ENCODE data around the gene DHRS12.

Gene DHRS12

DNA sequence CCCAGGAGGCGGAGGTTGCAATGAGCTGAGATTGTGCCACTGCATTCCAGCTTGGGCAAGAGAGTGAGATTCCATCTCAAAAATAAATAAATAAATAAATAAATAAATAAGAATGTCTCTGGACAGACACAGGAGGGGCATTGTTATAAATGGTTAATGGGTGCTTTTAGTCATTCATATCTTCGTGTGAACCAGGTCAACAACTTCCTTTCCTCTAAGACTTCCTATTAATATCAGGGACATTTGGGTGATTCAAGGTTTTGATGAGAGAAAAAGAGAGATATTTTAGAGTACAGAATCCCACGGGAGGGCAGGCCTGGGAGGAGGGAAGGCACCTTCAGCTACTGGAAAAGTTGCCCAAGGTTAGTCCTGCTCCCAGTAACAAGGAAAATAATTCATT lies 23.9 kb downstream of the DHRS12 start:
- Histone ChIP-seq H3K4me3 (ENCODE audit: low read length) (no peak overlapping the region), H3K4me1 (ENCODE audit: insufficient read depth, low read length) (peaks cover 8% of the 10 kb centered on the region), H3K9me3 (ENCODE audit: low read length) (no peaks in the 10 kb centered on the region), H2AFZ (ENCODE audit: low read depth, low read length) (no peak overlapping the region), H3K36me3 (ENCODE audit: insufficient read depth, low read length) (no peaks in the 10 kb centered on the region), H3K27me3 (ENCODE audit: insufficient read depth, low read length) (no peaks in the 10 kb centered on the region)

DNA sequence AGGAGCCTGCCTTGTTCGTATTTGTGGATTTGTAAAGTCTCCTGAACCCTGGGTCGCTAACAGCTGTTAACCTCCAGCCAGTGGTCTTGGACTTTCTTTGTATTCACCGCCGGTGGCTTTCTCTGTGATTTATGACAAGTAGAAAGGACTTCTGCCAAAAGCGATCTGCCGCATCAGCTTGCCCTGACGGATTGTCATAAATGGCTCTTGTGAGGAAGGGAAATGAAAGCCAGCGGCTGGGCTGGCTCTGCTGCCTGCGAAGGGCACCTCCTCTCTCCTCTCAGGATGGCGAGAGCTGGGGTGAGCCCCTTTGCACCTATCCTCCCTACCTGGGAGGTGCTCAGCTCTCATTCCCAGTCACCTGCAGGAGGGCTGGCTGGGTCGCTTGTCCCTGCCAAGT lies 25.6 kb downstream of the DHRS12 start:
- Histone ChIP-seq H3K36me3 (ENCODE audit: insufficient read depth, low read length) (no peaks in the 10 kb centered on the region), H3K4me3 (ENCODE audit: low read length) (no peak overlapping the region), H3K27me3 (ENCODE audit: insufficient read depth, low read length) (no peaks in the 10 kb centered on the region), H3K9me3 (ENCODE audit: low read length) (no peaks in the 10 kb centered on the region), H2AFZ (ENCODE audit: low read depth, low read length) (peak overlapping the region; percentile 24), H3K4me1 (ENCODE audit: insufficient read depth, low read length) (peaks cover 8% of the 10 kb centered on the region)

DNA sequence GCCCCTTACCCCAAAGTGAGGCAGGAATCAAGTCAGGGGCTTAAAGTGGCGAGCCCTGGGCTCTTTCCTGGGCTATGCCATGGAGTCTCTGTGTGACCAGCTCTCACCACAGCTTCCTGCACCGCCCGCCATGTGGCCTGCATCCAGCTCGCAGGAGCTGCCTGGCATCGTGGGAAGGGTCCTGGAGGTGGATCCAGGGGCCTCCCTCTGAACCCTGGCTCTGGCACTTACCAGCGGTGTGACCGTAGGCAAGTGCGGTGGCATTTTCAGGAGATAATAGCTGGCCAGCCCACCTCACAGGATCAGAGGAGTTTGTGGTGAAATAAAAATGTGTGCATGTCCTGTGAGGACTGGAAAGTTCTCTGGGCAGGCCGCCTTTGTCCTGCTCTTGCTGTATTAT lies 26.0 kb downstream of the DHRS12 start:
- Histone ChIP-seq H3K36me3 (ENCODE audit: insufficient read depth, low read length) (no peaks in the 10 kb centered on the region), H2AFZ (ENCODE audit: low read depth, low read length) (peak overlapping the region; percentile 24), H3K9me3 (ENCODE audit: low read length) (no peaks in the 10 kb centered on the region), H3K4me1 (ENCODE audit: insufficient read depth, low read length) (peaks cover 8% of the 10 kb centered on the region), H3K4me3 (ENCODE audit: low read length) (no peak overlapping the region), H3K27me3 (ENCODE audit: insufficient read depth, low read length) (no peaks in the 10 kb centered on the region)

DNA sequence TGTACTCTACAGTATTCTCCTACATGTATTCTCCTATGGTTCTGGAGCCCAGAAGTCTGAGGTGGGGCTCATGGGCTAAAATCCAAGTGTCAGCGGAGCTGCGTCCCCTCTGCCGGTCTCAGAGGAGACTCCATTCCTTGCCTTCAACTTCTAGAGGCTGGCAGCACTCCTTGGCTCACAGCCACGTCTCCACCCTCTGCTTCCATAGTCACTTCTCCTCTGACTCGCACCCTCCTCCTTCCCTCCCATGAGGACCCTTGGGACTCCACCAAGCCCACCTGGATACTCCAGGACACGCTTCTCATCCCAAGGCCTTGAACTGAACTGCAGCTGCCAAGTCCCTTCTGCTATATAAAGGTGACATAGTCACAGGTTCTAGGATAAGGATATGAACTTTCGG lies 27.8 kb downstream of the DHRS12 start:
- Histone ChIP-seq H3K36me3 (ENCODE audit: insufficient read depth, low read length) (no peaks in the 10 kb centered on the region), H2AFZ (ENCODE audit: low read depth, low read length) (no peak overlapping the region), H3K4me3 (ENCODE audit: low read length) (no peak overlapping the region), H3K4me1 (ENCODE audit: insufficient read depth, low read length) (peaks cover 8% of the 10 kb centered on the region), H3K27me3 (ENCODE audit: insufficient read depth, low read length) (no peaks in the 10 kb centered on the region), H3K9me3 (ENCODE audit: low read length) (no peaks in the 10 kb centered on the region)

DNA sequence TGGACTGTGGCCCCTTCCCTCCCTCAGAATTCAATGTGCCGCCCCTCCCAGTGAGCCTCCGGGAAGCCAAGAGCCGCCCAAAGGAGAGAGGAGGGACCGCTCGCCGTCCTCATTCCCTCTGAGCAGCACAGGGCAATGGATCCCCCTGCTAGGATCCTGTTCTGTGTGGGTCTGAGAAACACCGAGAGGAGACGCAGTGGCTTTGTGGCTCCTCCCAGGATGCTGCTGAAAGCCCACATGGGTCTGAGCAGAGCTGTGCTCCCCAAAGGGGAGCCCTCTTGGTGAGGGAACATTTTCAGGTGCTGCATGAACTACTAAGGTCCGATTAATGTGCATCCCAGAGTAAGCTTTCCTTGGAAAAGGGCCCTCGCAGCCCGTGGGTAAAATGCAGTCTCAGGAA lies 30.4 kb downstream of the DHRS12 start:
- H3K27me3 ChIP-seq (ENCODE audit: insufficient read depth, low read length), result no peaks in the 10 kb centered on the region
- H3K9me3 ChIP-seq (ENCODE audit: low read length), result no peaks in the 10 kb centered on the region
- peaks cover 8% of the 10 kb centered on the region for H3K4me1 ChIP-seq (ENCODE audit: insufficient read depth, low read length)
- no peak overlapping the region for H2AFZ ChIP-seq (ENCODE audit: low read depth, low read length)
- H3K36me3 ChIP-seq (ENCODE audit: insufficient read depth, low read length), result no peaks in the 10 kb centered on the region
- no peak overlapping the region for H3K4me3 ChIP-seq (ENCODE audit: low read length)

DNA sequence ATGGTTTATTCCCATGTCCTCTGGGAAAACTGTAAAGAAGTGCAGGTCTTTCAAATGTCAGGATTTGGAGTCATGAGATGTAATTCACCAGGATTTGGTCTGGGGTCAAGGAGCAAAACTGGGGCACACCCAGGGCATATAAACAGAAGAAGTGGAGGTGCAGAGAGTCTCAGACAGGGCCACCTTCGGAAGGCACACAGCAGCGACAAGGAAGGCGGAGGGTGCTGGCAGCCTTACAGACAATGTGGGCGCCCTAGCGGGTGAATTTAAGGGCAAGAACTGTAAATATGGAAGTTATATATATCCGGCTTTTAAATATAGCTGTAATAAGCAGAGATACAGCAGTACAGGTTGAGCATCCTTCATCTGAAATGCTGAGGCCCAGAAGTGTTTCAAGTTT lies 31.2 kb downstream of the DHRS12 start:
- H3K9me3 ChIP-seq (ENCODE audit: low read length), result no peaks in the 10 kb centered on the region
- no peak overlapping the region for H2AFZ ChIP-seq (ENCODE audit: low read depth, low read length)
- no peak overlapping the region for H3K4me3 ChIP-seq (ENCODE audit: low read length)
- peaks cover 3% of the 10 kb centered on the region for H3K4me1 ChIP-seq (ENCODE audit: insufficient read depth, low read length)
- no peaks in the 10 kb centered on the region for H3K36me3 ChIP-seq (ENCODE audit: insufficient read depth, low read length)
- H3K27me3 ChIP-seq (ENCODE audit: insufficient read depth, low read length), result no peaks in the 10 kb centered on the region

DNA sequence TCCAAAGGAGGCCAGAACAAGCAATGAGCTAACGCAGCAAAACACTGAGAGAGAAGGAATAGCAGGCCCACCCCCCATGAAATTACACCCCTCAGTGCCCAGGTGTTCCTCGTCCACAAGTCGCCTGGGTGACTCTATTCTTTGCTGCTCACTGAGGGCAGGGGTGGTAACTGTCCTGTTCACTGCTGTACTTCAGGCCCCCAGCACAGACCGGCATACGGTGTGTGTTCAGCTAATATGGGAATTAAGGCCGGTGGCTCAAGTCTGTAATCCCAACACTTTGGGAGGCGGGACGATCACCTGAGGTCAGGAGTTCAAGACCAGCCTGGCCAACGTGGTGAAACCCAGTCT lies 31.9 kb downstream of the DHRS12 start:
- Histone ChIP-seq H3K4me1 (ENCODE audit: insufficient read depth, low read length) (no peaks in the 10 kb centered on the region), H3K36me3 (ENCODE audit: insufficient read depth, low read length) (no peaks in the 10 kb centered on the region), H3K4me3 (ENCODE audit: low read length) (no peak overlapping the region), H2AFZ (ENCODE audit: low read depth, low read length) (no peak overlapping the region), H3K27me3 (ENCODE audit: insufficient read depth, low read length) (no peaks in the 10 kb centered on the region), H3K9me3 (ENCODE audit: low read length) (no peaks in the 10 kb centered on the region)

DNA sequence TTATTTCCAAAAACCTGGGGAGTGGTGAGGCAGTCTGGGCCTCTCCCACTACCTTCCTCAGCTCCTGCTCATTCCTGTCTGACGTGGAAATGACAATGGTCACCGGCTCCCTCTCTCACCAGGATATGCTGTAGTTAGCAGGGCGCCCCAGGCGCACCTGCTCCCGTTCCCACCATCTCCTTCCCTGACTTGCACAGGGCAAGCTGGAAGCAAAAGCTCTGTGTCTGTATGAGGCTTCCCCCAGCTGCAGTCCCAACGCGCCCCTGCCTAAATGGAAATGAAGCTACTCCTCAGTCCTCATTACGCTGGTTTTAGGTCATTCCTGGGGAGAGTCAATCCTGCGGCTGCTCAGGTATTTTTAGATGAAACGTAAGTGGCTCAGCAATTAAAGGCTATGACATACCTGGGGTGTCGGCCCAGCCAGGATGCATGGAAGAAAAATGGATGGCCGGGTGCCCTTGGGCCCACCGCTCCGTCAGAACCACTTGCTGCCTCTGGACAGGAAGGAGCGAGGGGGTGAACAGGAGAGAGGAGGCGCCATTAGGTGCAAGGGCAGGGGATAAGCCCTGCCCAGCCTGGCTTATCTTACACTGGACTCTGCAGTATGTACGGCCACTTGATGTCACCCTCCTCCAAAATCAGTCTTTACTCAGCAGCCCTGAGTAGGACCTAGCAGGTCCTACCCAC lies 32.4 kb downstream of the DHRS12 start:
- H2AFZ ChIP-seq (ENCODE audit: low read depth, low read length), result no peak overlapping the region
- no peaks in the 10 kb centered on the region for H3K4me1 ChIP-seq (ENCODE audit: insufficient read depth, low read length)
- no peaks in the 10 kb centered on the region for H3K36me3 ChIP-seq (ENCODE audit: insufficient read depth, low read length)
- no peak overlapping the region for H3K4me3 ChIP-seq (ENCODE audit: low read length)
- H3K27me3 ChIP-seq (ENCODE audit: insufficient read depth, low read length), result no peaks in the 10 kb centered on the region
- H3K9me3 ChIP-seq (ENCODE audit: low read length), result no peaks in the 10 kb centered on the region

DNA sequence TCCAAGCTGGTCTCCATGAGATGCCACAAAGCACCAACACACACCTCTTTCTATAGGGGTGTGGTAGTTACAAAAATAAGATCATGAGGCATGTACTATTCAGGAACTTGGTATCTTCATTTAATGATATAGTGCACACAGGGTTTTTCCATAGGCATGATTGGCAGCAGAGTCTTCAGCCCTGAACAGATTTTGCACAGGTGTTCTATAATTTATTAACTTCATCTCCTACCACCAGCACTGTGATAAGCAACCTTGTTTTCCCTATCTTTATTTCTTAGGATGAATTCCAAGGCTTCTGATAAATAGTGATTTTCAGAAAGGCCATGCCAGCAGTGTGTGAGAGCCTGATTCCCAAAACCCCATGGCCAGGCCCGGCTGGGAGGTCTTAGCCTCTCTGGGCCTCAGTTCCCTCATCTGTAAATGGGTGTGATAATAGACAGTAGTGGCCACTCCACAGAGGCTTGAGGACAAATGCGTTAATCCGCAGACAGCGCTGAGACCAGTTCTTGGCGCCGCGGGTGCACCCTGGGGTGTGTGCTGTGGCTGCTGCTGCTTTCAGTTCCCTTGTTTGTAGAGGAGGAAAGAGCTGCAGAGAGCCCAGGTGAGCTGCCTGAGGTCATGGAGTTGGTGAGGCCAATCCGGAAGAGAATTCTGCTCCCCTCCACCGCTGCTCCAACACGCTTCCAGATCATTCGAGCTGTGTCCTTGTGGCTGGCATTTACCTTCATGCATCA lies 33.1 kb downstream of the DHRS12 start:
- Histone ChIP-seq H3K27me3 (ENCODE audit: insufficient read depth, low read length) (no peaks in the 10 kb centered on the region), H2AFZ (ENCODE audit: low read depth, low read length) (no peak overlapping the region), H3K9me3 (ENCODE audit: low read length) (no peaks in the 10 kb centered on the region), H3K36me3 (ENCODE audit: insufficient read depth, low read length) (peaks cover 4% of the 10 kb centered on the region), H3K4me1 (ENCODE audit: insufficient read depth, low read length) (no peaks in the 10 kb centered on the region), H3K4me3 (ENCODE audit: low read length) (no peak overlapping the region)

DNA sequence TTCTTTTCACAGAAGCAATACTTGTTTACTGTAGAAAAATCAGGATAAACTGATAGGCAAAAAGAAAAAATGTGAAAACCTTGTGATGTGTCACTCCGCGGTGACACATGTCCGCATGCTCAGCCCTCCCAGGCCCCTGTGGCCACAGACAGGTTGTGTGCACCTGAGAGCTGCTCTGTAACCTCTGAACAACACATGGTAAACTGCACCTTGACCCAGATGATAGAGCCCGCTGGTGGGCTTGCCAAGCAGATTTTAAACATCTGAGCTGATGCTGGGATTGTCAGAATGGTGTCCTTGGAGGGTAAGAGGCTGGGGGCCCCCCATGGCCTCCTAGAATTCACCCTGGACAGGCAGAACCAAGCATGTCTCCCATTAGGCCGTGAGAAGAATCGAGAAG lies 33.8 kb downstream of the DHRS12 start:
- Histone ChIP-seq H2AFZ (ENCODE audit: low read depth, low read length) (no peak overlapping the region), H3K9me3 (ENCODE audit: low read length) (no peaks in the 10 kb centered on the region), H3K4me1 (ENCODE audit: insufficient read depth, low read length) (no peaks in the 10 kb centered on the region), H3K36me3 (ENCODE audit: insufficient read depth, low read length) (peaks cover 4% of the 10 kb centered on the region), H3K27me3 (ENCODE audit: insufficient read depth, low read length) (no peaks in the 10 kb centered on the region), H3K4me3 (ENCODE audit: low read length) (no peak overlapping the region)

DNA sequence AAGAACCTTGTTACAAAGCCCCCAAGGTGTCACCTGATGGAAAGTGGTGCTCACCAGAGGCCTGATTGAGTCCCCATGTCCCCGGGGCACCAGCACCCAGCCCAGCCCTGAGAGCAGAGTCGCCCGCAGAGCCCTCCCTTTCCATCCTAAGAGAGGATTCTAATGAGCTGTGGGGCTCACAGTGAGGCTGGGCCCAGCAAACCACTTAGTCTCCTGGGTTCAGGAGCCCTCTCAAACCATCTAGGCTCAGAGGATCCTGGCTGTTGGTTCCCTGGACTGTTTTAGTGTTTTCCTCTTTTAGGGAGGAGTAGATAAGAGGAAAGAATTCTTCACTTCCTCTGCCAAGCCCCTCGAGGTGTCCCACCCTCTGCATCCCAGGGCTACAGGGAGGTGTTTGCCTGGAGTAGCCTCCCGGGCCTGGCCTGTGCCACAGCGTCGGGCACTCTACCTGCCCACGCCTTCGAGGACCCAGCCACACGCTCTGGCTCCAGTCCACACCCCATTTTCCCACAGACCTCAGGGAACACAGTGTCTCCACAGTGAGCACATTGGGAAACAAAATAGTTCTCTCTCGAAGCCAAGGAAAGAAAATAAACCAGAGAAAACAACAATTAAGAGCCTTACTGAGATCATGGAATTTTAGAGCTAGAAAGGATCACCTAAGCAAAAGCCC lies 34.4 kb downstream of the DHRS12 start:
- Histone ChIP-seq H2AFZ (ENCODE audit: low read depth, low read length) (no peak overlapping the region), H3K4me3 (ENCODE audit: low read length) (no peak overlapping the region), H3K27me3 (ENCODE audit: insufficient read depth, low read length) (no peaks in the 10 kb centered on the region), H3K36me3 (ENCODE audit: insufficient read depth, low read length) (peaks cover 4% of the 10 kb centered on the region), H3K9me3 (ENCODE audit: low read length) (no peaks in the 10 kb centered on the region), H3K4me1 (ENCODE audit: insufficient read depth, low read length) (peaks cover 5% of the 10 kb centered on the region)

DNA sequence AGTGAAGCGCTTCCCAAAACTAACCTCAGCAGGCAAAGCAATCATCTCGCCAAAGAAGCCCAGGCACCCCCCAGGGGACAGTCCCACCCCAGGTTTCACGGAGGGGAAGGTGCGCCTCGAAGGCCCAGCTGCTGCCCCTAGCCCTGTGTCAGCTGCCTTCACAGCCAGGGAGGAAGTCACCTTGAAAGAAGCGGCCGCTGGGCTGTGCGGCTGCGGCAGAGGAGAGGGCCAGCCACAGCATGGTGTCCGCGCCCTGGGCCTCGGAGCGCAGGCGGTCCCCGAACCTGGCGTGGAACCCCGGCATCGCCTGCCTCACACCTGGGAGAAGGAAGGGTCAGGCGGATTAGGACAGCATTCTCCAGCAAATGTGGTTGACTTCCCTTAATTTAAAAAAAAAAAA lies 35.0 kb downstream of the DHRS12 start:
- Histone ChIP-seq H3K9me3 (ENCODE audit: low read length) (no peaks in the 10 kb centered on the region), H3K36me3 (ENCODE audit: insufficient read depth, low read length) (peaks cover 4% of the 10 kb centered on the region), H3K4me1 (ENCODE audit: insufficient read depth, low read length) (peaks cover 11% of the 10 kb centered on the region), H2AFZ (ENCODE audit: low read depth, low read length) (no peak overlapping the region), H3K4me3 (ENCODE audit: low read length) (no peak overlapping the region), H3K27me3 (ENCODE audit: insufficient read depth, low read length) (no peaks in the 10 kb centered on the region)

DNA sequence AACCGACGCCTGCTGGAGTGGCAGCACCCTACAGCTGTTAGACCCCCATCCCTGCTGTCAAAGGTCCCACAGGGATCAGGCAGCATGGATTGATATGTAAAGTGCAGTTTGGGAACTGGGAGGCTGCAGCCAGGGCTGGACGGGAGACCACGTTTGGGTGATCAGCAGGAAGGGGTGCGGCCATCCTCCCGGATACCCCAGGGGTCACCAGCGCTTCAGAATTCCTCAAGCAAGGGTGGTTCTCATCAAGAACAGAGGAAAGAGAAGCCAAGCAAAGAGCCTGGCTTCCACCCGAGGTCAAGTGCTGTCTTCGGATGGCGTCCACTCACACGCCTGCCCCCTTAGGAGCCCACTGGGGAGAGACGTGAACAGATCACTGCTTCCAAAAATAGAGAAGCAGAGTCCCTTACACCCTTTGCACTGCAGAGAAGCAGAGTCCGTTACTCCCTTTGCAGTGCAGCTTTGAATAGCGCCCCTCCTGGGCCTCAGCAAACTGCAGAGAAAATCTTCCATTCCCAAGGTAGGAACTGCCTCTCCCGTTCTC lies 35.5 kb downstream of the DHRS12 start:
- H3K36me3 ChIP-seq (ENCODE audit: insufficient read depth, low read length), result peaks cover 4% of the 10 kb centered on the region
- H3K27me3 ChIP-seq (ENCODE audit: insufficient read depth, low read length), result no peaks in the 10 kb centered on the region
- H3K4me1 ChIP-seq (ENCODE audit: insufficient read depth, low read length), result peaks cover 12% of the 10 kb centered on the region
- H3K4me3 ChIP-seq (ENCODE audit: low read length), result no peak overlapping the region
- H3K9me3 ChIP-seq (ENCODE audit: low read length), result no peaks in the 10 kb centered on the region
- no peak overlapping the region for H2AFZ ChIP-seq (ENCODE audit: low read depth, low read length)
